Heart left ventricle (tissue), 13 donors: ENCODE data around the gene TTC6.

ENCODE experiments used
- CTCF ChIP-seq, 12 donors: fragments of 200-600 bp; sonication (generic) in 4 of 12; IDR thresholded peaks; one replicate each; pipeline versions ENCODE4 v1.5.0 to v1.8.0; 2018 to 2022; ENCODE audit warnings: antibody characterized with exemption in 12 of 12, mild to moderate bottlenecking in 5 of 12
- POLR2A ChIP-seq, 2 donors: fragments of 450-650 bp; IDR thresholded peaks; one replicate each; pipeline ENCODE4 v1.6.1; 2017; ENCODE audit warnings: antibody characterized with exemption in 2 of 2, mild to moderate bottlenecking in 2 of 2, moderate library complexity in 2 of 2
- donor health status: ischemic (EF 13 %, LVEDD 7.1; RV severe dilation, severe dysfunction).
- donor health status: DM: no; HTN: yes; CAD: no.
- donor health status: DM: no; HTN: no; CAD: no.
- donor health status: ischemic (EF 25% LVEDD 6.9; RV normal size, moderate dysfunction).
- donor health status: ischemic (EF 25% LVEDD 5.7; RV mildly dilated, moderate dysfunction).
- donor health status: ischemic (EF 35%, LVEDD 5.7; RV mildly dilated, moderate dysfunction).
- donor health status: nonischemic (EF 11% LVEDD 7.7; RV severe dilation, severe dysfunction).
- donor health status: DM: yes; HTN: yes; CAD: no.
- donor health status: PGD.
- donor health status: ischemic (EF 29% LVEDD 5.4; RV normal size, mild dysfunction).
- donor health status: nonischemic (EF 23%, LVEDD 6.1; RV moderate dilation, normal function).

- TF ChIP-seq CTCF (IDR thresholded peaks at IDR 0.05), result no peak
- no peak for TF ChIP-seq POLR2A (IDR thresholded peaks at IDR 0.05)
Observed at GRCh38 chr14:37643701-37644100, 48.3 kb downstream of the TTC6 start.
